ENCODE data around the gene MUC4. TPM values are rescaled to one million over a fixed set of nuclear protein-coding genes. Genes with fewer than 3 reads are reported as not detected.
A peak's percentile ranks its signal among the peaks of the same experiment; 100 is the strongest.

MUC4 gene
- total and polyA plus RNA-seq, 9 of the 15 experiments (the other 6 are each of a cell fraction or from before 2014, with no cell fraction given), result under 0.01 to 0.21 (median 0.10) TPM; not detected in 4

DNA sequence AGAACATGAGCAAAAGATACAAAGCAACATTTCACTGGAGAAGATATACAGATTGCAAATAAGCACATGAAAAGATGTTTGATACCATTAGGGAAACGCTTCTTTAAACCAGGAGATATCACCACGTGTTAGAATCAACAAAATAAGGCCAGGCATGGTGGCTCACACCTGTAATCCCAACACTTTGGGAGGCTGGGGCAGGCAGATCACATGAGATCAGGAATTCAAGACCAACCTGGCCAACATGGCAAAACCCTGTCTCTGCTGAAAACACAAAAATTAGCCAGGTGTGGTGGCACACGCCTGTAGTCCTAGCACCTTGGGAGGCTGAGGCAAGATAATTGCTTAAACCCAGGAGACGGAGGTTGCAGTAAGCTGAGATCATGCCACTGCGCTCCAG, 111.4 kb downstream of the MUC4 start:
- no peaks in the 10 kb centered on the region for H3K79me2 ChIP-seq (ENCODE audit: control insufficient read depth, insufficient read depth, low read length)
- no peak overlapping the region for H2AFZ ChIP-seq (ENCODE audit: low read depth, low read length)
- H3K4me1 ChIP-seq (replicated peaks in 1 of 2; ENCODE audit: control insufficient read depth in 2 of 2, insufficient read depth in 2 of 2, low read length in 2 of 2), result peaks cover 8 to 16% of the 10 kb centered on the region in 2 experiments; a peak in 4 of 5 replicates
- WGBS (ENCODE audit: insufficient coverage, low coverage, missing lambda C conversion rate), result 79% methylated on average over 5 of the region's 5 CpGs
- H3K27ac ChIP-seq (ENCODE audit: extremely low read depth, low read depth, low read length), result no peak overlapping the region
- BruUV-seq (replicated peaks), result no TSS peak
- H3K9me1 ChIP-seq (ENCODE audit: control insufficient read depth, insufficient read depth, low read length), result no peaks in the 10 kb centered on the region
- intact Hi-C loops (cut with micrococcal nuclease) (loop anchor here (10.0 kb wide), 1 partner anchor 426 kb away; the partner anchor contains the start of gene XXYLT1), in situ Hi-C loops (cut with MboI) (loop anchor here (10.0 to 25.0 kb wide), 3 partner anchors 512 to 1954 kb away; partner anchors contain the start of genes RNF168, SLC51A, SMCO1 and ZDHHC19)
- ATAC-seq (no peak), DNase-seq (ENCODE audit: extremely low read depth in 1 of 4, low spot score in 3 of 4) (no peak), FAIRE-seq (no peak)
- no peak overlapping the region for H3K9ac ChIP-seq (ENCODE audit: insufficient read depth in 1 of 2, low read depth in 2 of 2, low read length in 2 of 2)
- no peak overlapping the region for H3K4me3 ChIP-seq
- no peaks in the 10 kb centered on the region for H4K20me1 ChIP-seq (replicated peaks; ENCODE audit: control insufficient read depth, insufficient read depth, low read length)
- CTCF ChIA-PET (ENCODE audit: low intra/inter-chr PET ratio), result no interaction called here
- H3K36me3 ChIP-seq (ENCODE audit: control insufficient read depth, insufficient read depth, low read length), result peaks cover 34% of the 10 kb centered on the region
- H3K4me2 ChIP-seq (ENCODE audit: insufficient read depth, low read length), result no peak overlapping the region
- no peaks in the 10 kb centered on the region for H3K9me3 ChIP-seq (replicated peaks; ENCODE audit: control insufficient read depth, insufficient read depth, low read depth, low read length)
- H3K27me3 ChIP-seq (ENCODE audit: control insufficient read depth in 2 of 2, insufficient read depth in 2 of 2, low read length in 2 of 2), result no peaks in the 10 kb centered on the region
- POLR2A ChIA-PET, result interaction anchor here (1.1 to 3.7 kb wide), 4 partner anchors 8 to 13 kb away, joined by 3 to 23 read pairs (median 4); no protein-coding TSS in a partner anchor
- TF ChIP-seq PML (IDR thresholded peaks at IDR 0.05; ENCODE audit: low read length) (0 out of 2 replicates have a peak, but pooled peaks have one; percentile 4), PHB2 (IDR thresholded peaks at IDR 0.05; ENCODE audit: low read depth) (no peak), POLR2AphosphoS2 (IDR thresholded peaks at IDR 0.05; ENCODE audit: low read length) (peak; percentile 86), NFE2 (IDR thresholded peaks at IDR 0.05; ENCODE audit: low read depth) (no peak), TAF7 (tag; IDR thresholded peaks at IDR 0.05) (no peak), PRMT5 (CRISPR knock-in tag; IDR thresholded peaks at IDR 0.05) (no peak), PHF21A (IDR thresholded peaks at IDR 0.05; ENCODE audit: borderline replicate concordance, low read depth) (no peak), POLR2B (IDR thresholded peaks at IDR 0.05; ENCODE audit: low read depth, partially characterized antibody) (peak; percentile 50), ZNF197 (CRISPR knock-in tag; IDR thresholded peaks at IDR 0.05; ENCODE audit: low read depth) (no peak)
- TF ChIP-seq, protein P1, sequence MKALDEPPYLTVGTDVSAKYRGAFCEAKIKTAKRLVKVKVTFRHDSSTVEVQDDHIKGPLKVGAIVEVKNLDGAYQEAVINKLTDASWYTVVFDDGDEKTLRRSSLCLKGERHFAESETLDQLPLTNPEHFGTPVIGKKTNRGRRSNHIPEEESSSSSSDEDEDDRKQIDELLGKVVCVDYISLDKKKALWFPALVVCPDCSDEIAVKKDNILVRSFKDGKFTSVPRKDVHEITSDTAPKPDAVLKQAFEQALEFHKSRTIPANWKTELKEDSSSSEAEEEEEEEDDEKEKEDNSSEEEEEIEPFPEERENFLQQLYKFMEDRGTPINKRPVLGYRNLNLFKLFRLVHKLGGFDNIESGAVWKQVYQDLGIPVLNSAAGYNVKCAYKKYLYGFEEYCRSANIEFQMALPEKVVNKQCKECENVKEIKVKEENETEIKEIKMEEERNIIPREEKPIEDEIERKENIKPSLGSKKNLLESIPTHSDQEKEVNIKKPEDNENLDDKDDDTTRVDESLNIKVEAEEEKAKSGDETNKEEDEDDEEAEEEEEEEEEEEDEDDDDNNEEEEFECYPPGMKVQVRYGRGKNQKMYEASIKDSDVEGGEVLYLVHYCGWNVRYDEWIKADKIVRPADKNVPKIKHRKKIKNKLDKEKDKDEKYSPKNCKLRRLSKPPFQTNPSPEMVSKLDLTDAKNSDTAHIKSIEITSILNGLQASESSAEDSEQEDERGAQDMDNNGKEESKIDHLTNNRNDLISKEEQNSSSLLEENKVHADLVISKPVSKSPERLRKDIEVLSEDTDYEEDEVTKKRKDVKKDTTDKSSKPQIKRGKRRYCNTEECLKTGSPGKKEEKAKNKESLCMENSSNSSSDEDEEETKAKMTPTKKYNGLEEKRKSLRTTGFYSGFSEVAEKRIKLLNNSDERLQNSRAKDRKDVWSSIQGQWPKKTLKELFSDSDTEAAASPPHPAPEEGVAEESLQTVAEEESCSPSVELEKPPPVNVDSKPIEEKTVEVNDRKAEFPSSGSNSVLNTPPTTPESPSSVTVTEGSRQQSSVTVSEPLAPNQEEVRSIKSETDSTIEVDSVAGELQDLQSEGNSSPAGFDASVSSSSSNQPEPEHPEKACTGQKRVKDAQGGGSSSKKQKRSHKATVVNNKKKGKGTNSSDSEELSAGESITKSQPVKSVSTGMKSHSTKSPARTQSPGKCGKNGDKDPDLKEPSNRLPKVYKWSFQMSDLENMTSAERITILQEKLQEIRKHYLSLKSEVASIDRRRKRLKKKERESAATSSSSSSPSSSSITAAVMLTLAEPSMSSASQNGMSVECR (CRISPR knock-in tag; IDR thresholded peaks at IDR 0.05), result 0 out of 2 replicates have a peak, but pooled peaks have one; percentile 23
- TF ChIP-seq, protein P2, sequence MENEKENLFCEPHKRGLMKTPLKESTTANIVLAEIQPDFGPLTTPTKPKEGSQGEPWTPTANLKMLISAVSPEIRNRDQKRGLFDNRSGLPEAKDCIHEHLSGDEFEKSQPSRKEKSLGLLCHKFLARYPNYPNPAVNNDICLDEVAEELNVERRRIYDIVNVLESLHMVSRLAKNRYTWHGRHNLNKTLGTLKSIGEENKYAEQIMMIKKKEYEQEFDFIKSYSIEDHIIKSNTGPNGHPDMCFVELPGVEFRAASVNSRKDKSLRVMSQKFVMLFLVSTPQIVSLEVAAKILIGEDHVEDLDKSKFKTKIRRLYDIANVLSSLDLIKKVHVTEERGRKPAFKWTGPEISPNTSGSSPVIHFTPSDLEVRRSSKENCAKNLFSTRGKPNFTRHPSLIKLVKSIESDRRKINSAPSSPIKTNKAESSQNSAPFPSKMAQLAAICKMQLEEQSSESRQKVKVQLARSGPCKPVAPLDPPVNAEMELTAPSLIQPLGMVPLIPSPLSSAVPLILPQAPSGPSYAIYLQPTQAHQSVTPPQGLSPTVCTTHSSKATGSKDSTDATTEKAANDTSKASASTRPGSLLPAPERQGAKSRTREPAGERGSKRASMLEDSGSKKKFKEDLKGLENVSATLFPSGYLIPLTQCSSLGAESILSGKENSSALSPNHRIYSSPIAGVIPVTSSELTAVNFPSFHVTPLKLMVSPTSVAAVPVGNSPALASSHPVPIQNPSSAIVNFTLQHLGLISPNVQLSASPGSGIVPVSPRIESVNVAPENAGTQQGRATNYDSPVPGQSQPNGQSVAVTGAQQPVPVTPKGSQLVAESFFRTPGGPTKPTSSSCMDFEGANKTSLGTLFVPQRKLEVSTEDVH (IDR thresholded peaks at IDR 0.05; ENCODE audit: low read depth, partially characterized antibody), result peak; percentile 3
- TF ChIP-seq, protein P3, sequence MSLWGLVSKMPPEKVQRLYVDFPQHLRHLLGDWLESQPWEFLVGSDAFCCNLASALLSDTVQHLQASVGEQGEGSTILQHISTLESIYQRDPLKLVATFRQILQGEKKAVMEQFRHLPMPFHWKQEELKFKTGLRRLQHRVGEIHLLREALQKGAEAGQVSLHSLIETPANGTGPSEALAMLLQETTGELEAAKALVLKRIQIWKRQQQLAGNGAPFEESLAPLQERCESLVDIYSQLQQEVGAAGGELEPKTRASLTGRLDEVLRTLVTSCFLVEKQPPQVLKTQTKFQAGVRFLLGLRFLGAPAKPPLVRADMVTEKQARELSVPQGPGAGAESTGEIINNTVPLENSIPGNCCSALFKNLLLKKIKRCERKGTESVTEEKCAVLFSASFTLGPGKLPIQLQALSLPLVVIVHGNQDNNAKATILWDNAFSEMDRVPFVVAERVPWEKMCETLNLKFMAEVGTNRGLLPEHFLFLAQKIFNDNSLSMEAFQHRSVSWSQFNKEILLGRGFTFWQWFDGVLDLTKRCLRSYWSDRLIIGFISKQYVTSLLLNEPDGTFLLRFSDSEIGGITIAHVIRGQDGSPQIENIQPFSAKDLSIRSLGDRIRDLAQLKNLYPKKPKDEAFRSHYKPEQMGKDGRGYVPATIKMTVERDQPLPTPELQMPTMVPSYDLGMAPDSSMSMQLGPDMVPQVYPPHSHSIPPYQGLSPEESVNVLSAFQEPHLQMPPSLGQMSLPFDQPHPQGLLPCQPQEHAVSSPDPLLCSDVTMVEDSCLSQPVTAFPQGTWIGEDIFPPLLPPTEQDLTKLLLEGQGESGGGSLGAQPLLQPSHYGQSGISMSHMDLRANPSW (CRISPR knock-in tag; IDR thresholded peaks at IDR 0.05), result no peak

All from K562 (cell line).